Inflammatory macrophage treated with lipopolysaccharide for 4 hours (primary cell): ENCODE measurements around the gene CORO1C.
"Not testable (repeated sequence)": the region's sequence is repeated elsewhere in the genome, so short reads cannot be mapped to it uniquely, and the experiment has no call there.

Source experiments
- DNase-seq: peaks from one replicate; pipeline ENCODE4 v3.0.0-alpha.2; 2020

The CORO1C gene

DNA sequence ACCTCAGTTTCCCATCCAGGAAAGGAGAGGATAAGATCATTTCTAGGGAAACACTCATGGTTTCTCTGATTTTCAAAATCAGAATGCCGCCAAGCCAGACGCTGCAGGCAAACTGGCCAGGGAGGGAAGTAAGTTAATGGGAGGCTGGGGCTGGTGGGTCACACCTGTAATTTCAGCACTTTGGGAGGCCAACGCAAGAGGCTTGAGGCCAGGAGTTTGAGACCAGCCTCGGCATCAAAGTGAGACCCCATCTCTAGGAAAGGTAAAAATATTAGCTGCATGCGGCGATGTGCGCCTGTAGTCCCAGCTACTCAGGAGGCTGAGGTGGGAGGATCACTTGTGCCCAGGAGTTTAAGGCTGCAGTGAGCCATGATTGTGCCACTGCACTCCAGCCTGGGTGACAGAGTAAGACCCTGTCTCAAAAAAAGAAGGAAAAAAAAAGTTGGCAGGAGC, 98.2 kb downstream of the CORO1C start:
- no peak for DNase-seq

DNA sequence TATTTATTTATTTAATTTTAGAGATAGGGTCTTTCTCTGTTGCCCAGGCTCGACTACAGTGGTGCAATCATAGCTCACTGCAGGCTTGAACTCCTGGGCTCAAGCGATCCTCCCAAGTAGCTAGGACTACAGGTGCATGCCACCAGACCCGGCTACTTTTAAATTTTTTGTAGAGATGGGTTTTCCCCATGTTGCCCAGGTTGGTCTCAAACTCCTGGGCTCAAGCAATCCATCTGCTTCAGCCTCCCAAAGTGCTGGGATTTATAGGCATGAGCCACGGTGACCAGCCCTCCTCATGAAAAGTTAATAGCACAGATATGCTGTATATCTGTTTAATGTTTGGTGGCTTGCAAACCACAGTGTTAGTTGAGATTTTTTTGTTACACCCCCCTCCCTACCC, 100.1 kb downstream of the CORO1C start:
- not testable (repeated sequence) for DNase-seq

DNA sequence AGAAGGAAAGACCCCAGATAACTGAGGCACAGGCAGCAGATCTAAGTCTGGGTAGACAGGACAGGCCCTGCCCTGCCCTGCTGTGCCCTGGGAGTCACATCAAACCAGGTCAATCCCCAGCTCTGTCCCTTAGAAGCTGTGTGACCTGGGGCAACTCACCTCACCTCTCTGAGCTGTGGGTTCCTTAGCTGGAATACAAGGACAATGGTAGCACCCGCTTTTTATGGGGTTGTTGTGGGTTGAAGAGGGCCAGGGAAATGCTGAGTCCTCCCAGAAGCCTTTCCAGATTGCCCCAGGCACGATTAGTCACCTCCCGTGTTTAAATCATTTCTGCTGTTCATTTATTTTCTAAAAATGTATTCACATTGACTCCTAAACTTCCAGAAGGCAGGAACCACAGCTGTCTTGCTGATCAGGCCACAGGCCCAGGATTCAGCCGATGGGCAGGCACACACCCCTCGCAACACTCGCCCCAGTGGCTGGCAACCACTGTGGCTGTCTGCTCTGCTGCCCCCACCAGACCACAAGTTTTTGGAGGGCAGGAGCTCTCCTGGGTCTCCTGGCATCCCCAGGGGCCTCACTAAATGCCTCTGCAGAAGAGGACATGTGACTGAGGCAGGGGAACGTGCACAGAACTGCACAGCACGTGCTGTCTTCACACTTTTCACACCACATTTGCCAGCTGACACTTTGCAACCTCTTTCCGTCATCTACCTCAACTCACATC, 100.7 kb downstream of the CORO1C start:
- peak; percentile 43 for DNase-seq

DNA sequence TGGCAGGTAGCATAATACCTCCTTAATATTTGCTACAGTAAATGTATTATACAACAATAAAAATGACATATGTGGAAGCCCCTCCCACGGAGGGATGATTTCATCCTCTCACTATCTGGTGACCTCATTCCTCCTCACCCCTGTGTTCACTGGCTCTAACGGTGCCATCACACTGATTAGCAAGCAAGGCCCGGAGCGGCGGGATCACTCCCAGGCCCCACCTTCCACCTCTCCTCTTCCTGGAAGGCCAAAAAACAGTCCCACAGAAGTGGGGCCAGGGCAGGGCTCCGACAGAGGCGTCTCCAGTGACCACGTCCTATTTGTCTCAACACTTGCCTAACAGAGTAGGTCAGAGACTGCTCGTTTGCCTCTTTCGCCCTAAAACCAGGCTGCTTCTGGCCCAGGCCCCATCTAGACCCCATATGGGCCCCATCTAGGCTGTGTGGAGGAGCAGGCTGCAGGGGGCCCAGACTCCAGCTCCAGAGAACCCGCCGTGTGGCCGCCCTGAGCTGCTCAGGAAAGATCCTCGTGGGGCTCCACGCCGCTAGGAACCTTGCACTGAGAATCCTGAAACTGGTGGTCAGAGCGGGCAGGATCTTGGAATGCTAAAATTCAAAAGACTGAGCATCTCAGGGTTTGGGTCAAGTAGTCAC, 101.4 kb downstream of the CORO1C start:
- peak; percentile 92 for DNase-seq

DNA sequence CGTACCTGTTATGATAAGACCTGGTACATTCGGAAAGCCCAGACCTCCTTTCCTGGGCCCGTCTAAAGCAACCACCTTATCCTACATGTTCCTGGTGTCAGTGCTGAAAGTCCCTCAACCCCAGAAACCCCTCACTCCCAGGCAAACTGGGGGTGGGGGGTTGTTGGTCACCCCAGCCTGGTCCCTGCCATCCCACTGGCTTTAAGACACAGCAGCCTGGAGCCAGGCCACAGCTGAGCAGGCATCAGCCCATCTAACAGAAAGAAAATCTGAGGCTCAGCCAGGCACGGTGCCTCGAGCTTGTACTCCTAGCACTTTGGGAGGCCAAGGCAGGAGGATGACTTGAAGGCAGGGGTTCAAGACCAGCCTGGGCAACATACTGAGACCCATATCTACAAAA, 102.2 kb downstream of the CORO1C start:
- no peak for DNase-seq

DNA sequence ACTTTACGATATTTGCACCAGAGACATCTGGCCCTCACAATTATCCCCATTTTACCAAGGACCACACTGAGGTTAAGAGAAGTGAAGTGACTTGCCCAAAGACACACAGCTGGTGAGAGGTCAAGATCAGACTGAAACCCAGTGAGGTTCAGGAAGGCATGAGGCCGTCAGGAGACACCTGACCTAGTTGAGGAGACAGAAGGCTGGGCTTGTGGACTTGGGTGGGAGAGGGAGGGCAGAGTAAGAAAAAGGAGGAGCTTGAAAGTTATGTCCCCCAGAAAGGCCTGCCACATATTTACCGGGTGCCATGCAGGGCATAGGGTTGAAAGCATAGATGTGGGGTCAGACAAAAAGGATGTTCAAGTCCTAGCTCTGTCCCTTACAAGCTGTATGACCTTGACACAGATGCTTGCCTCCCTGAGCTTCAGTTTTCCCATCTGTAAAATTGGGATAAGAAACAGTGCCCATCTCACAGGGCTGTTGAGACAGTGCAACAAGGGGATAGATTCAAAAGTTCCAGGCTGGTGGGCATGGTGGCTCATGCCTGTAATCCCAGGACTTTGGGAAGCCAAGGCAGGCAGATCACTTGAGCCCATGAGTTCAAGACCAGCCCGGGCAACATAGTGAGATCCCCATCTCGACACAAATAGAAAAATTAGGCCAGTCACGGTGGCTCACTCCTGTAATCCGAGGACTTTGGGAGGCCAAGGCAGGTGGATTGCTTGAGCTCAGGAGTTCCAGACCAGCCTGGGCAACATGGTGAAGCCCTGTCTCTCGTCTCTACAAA, 104.0 kb downstream of the CORO1C start:
- DNase-seq: no peak

DNA sequence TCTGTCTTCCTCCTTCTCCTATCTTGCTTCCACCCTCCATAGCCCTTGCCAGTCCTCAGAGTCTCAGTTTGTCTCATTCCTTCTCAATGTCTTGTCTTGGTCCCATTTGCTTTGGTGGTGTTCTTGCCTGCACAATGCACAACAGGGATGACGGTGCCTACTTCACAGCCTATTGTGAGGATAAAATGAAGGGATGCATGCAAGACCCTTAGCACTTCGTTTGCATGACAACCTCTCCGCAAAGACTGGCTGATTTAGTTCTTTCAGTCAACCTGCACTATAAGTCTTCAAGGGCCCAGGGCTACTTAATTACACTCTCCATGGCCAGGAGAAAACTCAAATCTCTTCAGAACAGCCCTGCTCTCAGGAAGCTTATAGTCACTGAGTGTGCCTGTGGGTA, 106.1 kb downstream of the CORO1C start:
- no peak for DNase-seq

DNA sequence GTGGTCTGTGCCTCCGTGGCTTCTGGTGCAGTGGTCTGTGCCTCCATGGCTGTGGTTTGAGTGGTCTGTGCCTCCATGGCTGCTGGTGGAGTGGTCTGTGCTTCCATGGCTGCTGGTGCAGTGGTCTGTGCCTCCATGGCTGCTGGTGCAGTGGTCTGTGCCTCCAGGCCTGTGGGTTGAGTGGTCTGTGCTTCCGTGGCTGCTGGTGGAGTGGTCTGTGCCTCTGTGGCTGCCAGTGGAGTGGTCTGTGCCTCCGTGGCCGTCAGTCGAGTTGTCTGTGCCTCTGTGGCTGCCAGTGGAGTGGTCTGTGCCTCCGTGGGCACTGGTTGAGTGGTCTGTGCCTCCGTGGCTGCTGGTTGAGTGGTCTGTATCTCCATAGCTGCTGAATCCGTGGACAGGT, 107.7 kb downstream of the CORO1C start:
- no peak for DNase-seq

DNA sequence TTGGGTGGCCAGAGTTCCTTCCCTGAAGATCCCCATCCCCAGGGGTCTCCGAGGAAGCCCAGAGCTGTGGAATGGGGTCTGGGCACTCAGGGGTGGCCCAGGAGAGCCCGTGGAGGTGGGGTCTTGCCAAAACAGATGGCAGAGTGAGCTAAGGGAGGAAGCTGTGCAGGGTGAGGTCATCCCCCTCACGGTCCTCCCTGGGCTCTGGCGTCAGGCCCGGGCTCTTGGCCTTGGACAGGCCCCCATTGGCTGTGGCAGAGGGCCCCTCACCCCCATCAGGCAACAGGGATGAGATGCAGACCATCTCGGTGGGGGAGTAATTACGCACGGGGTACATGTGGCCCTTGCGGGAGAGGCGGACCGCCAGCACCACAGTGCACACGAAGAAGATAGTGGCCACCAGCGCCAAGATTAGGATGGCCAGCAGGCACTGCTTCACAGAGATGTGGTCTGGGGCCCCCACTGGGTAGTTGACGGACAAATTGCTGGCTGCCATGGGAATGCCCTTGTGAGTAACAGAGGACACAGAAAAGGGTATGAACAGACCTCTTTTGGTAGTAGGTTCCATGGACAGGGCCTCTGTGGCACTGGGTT, 108.3 kb downstream of the CORO1C start:
- no peak for DNase-seq

DNA sequence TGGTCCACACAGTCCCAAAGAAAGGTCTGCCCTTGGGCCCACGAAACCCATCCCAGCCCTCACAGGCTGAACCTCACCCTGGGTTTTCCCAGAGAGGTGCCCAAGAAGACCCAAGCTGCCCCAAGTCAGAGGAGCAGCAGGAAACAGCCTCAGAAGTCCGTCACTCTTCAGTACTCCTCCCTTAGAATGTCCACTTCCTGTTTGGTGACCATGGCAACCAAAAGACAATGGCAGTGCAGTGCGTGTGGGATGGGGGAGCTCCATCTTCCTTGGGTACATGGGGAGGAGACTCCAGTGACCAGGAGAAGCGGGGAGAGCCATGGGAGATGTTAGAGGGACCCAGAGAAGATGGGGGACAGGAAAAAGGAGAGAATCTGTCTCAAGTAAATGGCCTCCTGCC, 108.9 kb downstream of the CORO1C start:
- DNase-seq: peak; percentile 74

DNA sequence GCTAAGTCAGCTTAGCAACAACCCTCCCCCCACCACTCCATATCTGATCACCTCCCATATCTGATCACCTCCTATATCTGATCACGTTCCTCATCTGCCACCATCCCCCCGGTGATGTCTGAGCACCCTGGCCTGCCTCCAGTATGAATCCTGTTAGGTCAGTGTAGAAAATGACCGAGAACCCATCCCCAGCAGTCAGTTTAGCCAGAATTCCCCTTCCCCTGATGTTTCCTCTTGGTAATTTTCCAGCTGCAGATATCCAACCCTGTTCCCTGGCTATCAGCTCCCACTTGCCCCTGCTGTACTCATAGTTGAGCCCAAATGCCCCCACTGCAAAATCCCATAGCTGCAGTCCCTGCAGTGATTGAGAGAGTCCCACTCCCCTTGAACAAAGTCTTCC, 110.2 kb downstream of the CORO1C start:
- DNase-seq: no peak

DNA sequence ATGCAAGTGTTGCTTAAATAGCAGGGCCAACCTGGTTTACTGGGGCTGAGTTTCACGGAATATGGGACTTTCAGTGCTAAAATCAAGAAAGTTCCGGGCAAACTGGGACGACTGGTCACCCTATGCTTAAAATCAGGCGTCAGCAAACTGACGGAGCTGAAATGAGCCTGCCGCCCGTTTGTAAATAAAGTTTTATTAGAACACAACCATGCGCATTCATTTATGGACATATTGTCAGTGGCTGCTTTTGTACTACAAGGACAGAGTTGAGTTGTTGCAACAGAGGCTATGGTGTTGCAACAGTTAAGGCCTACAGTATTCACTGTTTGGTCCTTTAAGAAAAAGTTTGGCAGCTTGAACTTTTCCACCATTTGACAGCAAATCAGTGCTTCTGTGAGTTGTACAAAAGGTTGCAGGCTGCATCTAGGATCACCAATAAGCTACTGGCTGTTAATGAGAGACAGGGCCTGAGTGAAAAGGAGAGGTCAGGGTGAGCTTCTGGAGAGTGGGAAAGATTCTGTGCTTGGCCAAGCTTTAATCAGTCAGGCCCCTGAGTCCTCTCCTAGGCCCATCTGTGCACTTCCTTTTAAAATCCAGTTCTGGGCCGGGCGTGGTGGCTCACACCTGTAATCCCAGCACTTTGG, 111.0 kb downstream of the CORO1C start:
- DNase-seq: peak; percentile 79

DNA sequence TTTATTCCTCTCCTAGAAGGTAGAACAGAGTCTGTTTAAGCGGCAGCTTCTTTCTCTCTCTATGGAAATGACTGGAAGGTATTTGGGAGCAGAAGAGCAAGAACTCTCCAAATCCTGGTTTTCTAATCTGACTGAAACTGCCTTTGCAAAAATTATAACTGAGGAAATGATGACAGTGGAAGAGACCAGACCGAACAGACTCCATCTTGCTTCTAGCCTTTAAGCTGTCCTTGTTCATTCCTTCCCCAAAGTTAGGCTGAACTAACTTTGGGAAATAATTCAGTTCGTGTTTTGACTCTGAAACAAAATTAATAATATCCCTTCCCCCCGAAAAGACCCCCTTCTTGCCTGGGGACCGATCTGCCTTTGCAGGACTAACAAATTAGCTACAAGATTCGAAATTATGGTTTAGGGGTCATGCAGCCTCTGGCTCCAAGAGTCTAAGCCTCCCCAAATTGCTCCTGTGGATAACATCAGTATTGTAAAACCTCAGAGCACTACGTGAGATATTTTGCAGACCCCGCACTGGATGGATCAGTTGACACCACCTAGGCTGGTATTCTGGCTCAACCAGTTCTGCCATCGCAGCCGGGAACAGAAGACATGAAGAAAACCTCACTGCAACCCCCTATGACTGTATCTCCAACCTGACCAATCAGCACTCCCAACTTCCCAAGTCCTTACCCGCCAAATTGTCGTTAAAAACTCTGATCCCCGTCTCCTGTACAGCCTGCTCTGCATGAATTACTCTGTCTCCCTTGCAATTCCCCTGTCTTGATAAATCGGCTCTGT, 111.8 kb downstream of the CORO1C start:
- DNase-seq: no peak

DNA sequence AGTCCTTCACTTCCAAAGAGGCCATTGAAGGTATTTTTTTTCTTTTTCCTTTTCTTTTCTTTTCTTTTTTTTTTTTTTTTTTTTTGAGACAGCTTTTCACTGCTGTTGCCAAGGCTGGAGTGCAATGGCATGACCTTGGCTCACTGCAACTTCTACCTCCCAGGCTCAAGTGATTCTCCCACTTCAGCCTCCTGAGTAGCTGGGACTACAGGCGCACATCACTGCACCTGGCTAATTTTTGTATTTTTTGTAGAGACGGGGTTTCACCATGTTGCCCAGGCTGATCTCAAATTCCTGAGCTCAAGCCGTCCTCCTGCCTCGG, 112.4 kb downstream of the CORO1C start:
- not testable (repeated sequence) for DNase-seq

DNA sequence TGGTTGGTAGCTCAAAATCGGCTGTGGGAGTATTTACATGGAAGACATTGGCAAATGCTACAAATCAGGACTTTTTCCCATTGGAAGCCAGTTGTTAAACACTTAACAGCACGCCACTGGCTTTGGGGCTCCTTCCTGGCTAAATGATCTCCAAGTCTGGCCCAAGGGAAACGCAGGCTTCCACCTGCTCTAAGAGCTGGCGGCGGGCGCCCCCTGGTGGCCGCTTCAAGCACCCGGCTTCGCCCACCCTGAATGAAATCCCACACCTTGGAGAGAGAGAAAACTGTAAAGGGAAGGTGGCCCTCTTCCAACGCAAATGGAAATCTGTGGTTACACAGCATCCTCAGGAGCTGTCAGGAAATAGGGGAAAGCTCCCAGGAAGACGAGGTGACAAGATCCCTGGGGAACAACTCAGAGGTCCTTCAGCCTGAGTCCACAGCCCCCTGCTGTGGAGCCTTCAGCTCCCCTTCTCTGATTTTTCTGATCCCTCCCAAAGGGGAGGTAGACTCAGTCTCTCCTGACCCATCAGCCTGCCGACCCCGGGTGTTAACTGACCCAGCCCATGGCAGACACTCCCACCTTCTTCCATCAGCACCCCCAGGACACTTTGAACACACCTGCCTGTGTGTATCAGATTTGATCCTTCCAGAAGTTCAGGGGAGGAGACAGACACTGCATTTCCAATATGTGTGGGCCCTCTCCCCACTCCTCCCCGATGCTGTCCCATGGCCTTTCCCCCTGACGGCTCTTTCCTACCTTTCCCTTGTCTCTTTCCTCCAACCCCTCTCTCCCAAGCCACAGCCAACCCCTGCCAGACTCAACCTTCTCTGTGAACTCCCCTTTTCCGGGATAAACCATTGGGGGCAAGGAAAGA, 113.0 kb downstream of the CORO1C start:
- peak; percentile 72 for DNase-seq

DNA sequence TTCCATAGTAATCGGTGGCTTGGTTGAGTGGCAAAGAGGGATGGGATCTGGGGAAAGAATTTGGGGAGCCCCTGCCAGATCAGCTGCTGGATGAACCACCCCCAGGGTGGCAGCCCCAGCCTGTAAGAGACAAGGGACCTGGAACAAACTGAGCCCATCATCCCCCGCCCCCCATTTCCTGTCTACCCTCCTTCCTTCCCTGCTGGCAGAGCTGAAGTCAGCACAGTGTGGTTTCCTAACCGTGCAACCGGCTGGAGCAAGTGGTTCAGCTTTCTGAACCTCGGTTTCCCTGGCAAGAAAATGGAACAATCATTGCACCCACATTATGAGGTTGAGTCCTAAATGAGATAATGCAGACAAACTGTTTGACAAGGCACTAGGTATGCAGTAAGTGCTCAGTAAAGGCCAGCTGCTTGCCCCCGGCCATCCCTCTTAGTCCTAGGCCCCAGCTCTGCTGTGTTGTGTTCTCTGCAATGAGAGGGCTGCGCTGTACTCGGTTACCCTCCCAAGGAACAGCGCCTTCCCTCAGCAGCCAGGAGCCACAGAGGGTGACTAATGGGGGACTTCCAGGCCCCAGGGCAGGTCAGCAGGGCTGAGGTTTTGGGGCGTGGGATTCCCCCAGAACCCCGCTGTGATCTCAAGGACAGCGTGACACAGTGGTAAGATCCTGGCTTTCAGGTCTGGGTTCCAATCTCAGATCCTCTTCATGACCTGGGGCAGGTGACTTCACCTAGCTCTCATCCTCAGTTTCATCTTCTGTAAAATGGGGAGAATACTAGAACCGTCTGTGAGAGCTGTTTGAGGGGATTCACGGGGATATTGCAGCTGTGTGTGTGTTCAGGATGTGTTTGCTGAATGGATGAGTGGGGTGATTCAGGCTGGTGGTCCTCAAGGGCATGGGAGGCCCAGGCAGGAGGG, 114.1 kb downstream of the CORO1C start:
- peak; percentile 77 for DNase-seq

DNA sequence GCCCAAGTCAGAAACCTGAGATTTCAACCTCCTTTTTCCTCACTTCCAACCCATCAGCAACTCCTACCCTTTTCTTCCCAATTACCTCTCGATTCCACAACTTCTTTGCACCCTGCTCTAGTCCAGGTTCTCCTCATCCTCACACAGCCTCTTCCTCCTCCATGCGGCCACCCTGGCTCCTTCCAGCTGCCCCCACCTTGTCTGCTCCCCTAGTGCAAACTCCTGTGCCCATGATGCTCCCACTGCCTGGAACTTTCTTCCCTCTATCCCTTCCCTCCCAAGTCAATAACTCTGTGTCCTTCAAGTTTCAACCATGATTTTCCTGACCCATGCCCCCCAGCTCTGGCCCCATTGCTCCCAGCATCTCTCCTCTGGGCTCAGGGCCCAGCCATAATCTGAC, 115.0 kb downstream of the CORO1C start:
- no peak for DNase-seq

DNA sequence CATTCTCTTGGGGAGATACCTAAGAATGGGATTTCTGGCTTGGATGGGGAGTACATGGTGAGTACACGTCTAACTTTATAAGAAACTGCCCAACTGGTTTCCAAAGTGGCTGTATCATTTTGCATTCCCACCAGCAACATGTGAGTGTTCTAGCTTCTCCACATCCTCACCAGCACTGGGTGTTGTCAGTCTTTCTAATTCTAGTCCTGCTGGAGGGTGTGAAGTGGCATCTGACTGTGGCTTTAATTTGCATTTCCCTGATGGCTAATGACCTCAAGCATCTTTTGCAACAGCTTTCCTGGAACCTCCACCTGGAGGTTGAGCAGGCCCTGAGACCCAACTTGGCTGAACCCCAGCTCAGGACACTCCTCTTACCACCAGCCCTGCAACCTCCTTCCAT, 115.4 kb downstream of the CORO1C start:
- DNase-seq: no peak

DNA sequence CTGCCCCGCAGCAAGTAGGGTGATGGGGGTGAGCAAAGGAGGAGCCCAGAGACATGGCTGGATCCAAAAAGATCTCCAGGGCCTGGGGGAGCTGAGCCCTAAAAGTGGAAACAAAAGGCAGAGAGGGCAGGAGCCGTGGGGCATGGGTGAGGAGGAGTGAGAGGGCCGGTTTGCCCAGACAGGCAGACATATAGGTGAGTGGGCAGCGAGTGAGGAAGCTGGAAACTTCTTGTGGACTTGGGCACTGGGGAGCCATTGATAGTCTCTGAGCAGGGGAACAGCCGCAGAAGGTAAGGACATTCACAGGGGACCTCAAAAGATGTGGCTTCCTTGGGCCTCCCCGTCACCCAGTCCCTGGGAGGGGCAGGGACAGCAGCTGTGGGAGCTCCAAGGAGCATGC, 116.7 kb downstream of the CORO1C start:
- DNase-seq: no peak

DNA sequence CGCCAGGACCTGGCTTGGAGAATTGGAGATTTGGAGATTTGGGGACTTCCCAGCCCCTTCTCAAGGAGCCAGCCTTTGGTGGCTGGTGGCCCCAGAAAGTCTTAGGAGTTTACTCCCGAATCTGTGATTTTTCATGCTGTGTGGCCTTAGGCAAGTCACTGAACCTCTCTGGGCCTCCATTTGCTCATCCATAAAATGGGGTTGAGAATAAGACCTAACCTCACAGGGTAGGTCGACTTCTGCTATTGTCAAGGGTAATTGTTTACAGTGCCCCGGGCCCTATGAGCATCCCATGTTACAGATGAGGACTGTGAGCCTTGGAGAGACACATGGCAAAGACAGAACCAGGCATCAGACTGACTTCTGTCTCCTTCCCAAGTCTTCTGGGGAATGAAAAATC, 117.3 kb downstream of the CORO1C start:
- DNase-seq: no peak
